NCI-H2227 treated with DMSO at 0.1 percent for 48 hours (cell line): Measurements from ENCODE around the gene SYT4.
"Not testable (repeated sequence)": the region's sequence is repeated elsewhere in the genome, so short reads cannot be mapped to it uniquely, and the experiment has no call there.

Source experiments
- DNase-seq: peaks from one replicate; lab custom pipeline; 2025; lab: John Stamatoyannopoulos, UW

Gene SYT4

DNA sequence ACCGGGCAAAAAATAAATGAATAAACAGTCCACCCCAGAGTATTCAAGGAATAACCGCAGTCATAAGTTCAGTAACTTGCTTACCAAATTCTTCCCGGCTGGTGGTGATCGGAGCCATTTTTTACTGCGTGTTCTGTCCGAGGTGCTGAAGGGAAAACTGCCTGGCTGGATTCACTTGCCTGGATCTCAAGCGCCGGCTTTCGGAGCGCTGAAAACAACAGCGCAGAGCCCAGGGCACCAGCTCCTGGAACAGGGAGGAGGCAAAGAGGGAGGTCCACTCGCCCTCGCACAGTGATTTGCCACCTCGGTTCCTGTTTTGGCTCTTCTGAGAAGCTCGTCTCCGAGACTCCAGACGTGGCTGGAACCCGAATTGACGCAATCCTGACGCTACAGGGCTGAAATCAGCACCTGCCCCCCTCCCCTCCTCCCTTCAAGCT is at the start of gene SYT4:
SYT4 (minus strand) TSS at position 327 of the 437 bp plus-strand sequence; CDS start at position 118, 209 bp downstream.
- peak; percentile 86 for DNase-seq

DNA sequence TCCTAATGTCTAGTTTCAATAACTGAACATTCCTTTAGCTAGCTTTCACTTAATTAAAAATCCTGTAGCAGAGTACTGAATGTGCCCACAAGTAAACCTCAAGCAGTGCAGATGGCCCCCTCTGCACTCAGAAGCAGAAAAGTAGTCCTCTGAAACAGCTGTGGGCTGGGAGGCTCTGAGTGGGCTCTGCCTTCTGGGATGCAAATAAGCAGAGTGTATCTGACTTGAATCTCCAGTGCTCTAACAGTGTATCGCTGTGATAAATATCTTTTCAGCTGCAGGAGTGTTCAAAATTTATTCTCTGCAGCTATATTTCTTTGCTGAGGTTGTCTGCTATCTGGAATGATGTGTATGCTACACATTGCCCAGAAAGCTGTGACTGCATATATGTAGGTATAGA is 44.8 kb upstream of the SYT4 start:
- no peak for DNase-seq

- no peak for DNase-seq
Measured at GRCh38 chr18:43314941-43315340, 37.7 kb upstream of the SYT4 start.

DNA sequence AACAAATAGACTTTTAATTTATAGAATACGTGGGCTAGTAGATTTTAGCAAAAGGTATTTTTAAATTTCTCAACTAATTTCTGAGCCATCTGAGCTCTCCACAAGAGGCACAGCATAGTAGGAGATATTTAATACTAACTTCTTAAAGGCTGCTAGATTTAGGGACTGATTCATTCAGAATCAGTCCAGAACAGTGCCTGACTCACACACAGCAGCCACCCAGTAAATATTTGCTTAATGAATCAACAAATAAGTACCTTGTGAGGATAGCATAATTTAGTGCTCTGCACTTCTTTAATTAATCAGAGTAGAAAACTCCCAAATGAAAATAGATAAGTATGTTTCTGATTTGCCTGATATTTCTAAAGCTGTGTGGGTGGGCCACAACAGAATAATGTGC is 35.6 kb upstream of the SYT4 start:
- DNase-seq = no peak

DNA sequence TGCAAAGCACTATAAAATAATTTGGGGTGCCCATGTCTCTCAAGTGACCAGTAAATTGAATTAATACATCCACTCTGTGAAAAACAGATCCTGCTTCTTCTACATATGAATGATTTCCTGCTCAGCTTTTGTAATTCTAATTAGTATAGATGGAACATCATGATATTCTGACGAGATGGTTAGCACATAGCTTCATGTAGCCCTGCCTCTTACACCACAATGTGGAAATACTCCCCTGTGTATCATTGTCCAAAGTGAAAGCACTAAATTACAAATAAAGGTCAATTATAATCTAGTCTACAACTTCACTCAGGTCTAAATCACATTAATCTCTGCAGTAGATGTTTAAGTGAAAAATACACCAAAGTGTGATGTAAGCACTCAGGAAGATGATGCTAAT is 32.9 kb upstream of the SYT4 start:
- DNase-seq = no peak

DNA sequence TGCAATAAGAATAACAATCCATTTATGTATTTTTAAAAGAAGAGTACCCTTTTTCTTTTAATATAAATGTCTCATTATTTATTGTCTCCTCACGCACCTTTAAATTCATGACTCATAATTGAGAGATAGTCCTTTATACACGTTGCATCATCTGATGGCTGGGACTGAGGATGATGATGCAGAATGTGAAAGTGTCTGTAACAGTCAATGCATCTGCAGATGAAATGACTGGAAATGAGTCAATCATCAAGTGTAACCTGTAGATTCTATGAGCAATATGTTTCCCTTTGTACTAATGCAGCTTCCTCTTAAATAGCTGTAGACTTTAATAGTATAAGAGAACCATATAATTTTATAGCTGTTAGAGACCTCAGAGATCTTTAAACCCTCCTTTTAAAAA is 26.1 kb upstream of the SYT4 start:
- peak; percentile 12 for DNase-seq

GRCh38 chr18:43286187-43286586 is 8.9 kb upstream of the SYT4 start:
- not testable (repeated sequence) for DNase-seq

GRCh38 chr18:43283299-43283698 is 6.0 kb upstream of the SYT4 start:
- no peak for DNase-seq

DNA sequence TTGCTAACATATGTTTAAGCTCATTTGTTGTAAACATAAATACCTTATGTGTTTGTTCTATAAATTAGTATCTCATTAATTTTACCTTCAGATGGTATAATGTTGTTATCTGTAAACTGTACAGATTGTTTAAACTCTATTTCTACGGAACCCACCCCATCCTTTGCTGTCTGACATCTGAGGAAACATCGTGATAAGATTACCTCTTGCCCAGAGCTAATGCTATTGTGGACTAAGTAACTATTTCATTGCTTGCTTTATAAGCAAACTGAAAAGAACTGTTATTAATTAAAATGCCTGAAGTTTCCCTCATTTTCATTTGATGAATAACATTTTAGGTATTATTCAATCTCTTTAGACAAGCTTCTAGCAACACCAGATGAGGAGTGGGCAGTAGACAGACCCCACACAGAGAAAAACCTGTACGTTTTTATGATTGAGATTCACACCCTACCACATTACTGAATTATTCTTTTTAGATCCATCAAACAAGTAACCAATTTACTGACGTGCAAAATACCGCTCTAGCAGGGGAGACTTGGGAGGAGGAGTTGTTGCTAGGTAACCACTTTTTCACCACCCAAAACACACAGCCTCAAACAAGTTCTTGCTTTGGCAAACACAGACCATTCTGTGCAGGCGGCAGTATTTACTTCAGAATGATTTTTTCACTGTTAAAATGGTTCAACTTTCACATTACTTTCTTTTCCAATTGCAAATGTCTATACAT is 1.9 kb upstream of the SYT4 start:
- DNase-seq = peak; percentile 95

DNA sequence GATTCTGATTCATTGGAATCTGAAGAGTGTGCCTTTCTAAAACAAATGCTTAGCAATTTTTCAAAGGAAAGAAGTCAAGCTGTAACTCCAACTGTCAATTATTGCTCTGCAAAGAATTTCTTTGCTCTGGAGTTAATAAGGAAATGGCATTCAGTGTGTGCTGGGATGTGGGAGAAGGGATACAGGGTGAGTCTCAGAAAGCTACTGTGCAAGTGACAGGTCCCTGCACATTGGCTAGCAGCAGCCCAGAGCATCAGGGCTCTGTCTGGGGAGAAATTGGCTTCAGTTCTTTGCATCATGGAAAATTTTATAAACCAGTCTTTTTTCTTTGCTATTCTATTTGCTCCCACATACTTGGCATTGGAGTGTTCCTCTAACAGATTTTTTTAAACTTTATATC is 1.1 kb upstream of the SYT4 start:
- no peak for DNase-seq

- DNase-seq = no peak
Measured at GRCh38 chr18:43276491-43276890, 799 bp downstream of the SYT4 start.

- DNase-seq = no peak
Measured at GRCh38 chr18:43275546-43275945, 1.7 kb downstream of the SYT4 start.

DNA sequence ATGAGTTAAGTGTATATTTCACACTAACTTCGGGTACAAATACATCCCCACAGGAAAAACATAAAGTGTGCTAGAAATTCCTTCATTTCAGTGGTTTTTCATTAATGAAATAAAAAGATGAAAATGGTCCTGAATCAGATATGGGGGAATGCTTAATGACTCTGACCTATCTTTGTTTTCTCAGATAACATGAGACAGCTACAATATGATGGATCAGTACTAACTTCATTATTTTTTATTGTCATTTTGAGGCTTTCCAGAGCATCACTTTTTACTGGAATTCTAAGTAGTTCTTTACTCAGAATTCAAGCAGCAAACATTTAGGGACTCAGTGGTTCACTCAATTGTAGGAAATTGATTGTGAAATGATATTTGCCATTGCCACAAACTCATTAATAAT is 2.8 kb downstream of the SYT4 start:
- no peak for DNase-seq

DNA sequence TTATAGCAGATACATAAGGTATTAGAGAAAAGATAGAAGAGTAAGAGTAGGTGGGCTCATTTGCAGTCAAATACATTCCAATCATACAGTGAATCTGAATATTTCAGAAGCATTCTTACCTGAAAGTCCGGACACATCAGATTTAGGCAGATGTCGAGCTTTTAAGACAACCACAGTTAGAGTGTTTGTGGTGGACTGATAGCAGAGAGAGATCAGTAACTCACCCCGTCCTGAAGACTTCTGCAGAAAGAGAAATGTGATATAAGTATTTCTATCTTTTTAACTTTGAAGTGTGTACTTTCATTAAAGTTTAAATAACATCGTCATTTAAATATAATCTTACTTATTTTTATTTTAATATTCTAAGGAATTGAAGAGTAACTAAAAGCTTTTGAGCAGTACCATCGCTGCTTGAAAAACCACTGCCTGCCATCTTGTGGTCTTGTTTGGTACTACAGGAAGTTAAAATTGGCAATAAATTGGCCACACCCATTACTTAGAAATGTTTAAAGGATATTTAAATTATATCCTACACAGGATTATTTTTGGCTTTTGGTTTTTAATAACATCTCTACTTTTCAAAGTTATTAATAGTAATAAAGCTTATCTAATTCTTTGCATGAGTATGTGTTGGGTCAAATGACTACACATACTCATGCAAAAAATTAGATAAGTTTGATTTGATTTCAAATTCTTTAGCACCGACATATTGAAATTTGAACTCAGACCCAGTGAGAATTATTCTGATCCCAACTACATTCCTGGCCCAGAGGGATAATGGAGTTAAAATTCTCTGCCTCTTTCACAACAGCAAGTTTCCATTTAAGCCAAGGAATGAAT is 5.5 kb downstream of the SYT4 start:
- peak; percentile 76 for DNase-seq

- DNase-seq = no peak
Measured at GRCh38 chr18:43267818-43268217, 9.5 kb downstream of the SYT4 start.

DNA sequence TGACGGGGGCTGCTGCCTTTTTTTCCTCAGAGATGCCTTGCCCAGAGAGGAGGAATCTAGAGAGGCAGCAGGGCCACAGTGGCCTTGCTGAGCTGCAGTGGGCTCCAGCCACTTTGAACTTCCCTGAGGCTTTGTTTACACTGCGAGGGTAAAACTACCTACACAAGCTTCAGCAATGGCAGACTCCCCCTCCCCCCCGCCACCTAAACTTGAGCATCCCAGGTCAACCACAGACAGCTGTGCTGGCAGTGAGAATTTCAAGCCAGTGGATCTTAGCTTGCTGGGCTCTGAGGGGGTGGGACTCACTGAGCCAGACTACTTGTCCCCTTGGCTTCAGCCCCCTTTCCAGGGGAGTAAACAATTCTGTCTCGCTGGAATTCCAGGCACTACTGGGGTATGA is 11.8 kb downstream of the SYT4 start:
- no peak for DNase-seq

DNA sequence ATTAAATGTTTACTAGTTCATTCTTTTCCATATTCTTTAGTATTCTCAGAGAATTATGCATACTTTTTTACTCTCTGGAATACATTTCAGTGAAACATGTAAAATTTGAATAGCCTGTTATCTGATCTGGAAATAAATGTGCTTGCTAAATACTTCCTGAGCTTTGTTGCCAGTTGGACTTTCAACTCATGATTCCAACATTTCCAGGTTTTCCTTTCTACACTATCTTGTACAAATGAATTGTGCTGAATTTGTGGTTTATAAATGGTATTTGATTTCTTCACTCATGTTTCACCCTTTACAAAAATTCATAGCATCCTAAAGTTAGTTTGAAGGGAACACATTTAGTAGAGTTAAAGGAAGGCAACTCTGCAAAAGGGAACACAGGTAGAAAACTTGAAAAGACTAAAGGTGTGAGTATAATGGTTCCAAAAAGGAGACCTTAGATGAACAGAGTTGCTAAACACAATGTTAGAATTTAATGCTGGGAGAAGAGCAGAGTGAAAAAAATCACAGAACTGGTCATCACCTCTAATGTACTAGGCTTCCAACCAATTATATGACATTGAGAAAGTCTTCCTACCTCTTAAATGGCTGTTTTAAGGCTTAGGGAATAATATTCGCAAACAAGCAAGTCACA is 28.6 kb downstream of the SYT4 start:
- no peak for DNase-seq

- DNase-seq = no peak
Measured at GRCh38 chr18:43247944-43248343, 29.3 kb downstream of the SYT4 start.

DNA sequence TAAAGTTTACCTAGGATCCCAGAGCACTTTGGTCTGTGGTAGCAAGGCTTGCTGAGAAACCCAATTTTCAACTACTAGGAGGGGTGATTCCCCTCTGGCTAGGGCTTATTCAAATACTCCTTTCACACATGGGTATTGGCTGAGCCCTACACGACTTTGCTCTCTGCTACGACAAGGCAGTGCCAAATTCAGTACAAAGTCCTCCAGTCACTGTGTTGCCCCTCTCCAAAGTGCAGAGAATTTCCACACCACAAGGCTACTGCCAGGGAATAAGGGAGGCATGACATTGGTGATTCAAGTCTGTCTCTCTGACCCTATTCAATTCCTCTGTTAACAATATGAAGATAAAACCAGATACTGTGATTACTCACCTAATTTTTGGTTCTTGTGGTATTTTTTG is 38.9 kb downstream of the SYT4 start:
- DNase-seq = no peak

DNA sequence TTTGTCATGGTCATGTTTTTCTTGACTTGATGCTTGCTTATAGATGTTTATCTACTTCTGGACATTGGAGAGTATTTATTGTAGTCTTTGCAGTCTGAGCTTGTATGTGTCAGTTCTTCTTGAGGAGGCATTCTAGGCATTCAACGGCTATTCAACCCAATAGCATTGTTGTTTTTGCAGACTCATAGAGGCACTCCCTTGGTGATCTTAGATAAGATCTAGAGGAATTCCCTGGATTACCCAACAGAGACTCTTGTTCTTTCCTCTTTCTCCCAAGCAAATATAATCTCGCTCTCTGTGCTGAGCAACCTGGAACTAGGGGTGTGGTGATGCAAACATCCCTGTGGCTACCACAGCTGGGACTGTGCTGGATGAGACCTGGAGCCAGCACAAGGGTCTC is 40.4 kb downstream of the SYT4 start:
- no peak for DNase-seq

GRCh38 chr18:43234889-43235288 is 42.4 kb downstream of the SYT4 start:
- no peak for DNase-seq

DNA sequence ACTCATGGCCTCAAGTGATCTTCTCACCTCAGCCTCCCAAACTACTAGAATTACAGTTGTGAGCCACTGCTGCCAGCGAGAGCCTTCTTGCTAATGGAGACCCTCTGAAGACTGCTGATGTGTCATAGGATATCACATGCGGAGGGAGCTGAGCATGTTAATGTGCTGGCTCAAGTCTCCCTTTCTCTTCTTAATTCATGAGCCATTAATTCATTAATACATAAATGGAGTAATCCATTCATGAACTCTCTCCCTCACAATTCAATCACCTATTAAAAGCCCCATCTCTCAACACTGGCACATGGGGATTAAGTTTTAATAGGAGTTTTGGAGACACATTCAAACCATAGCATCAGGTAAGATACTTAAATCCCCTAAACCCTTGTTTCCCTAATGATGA is 54.8 kb downstream of the SYT4 start:
- no peak for DNase-seq

GRCh38 chr18:43220691-43221090 is 56.6 kb downstream of the SYT4 start:
- DNase-seq = no peak
